ENCODE measurements around the gene UPK1A. TPM values are rescaled to one million over a fixed set of nuclear protein-coding genes. Genes with fewer than 3 reads are reported as not detected.
A peak's percentile ranks its signal among the peaks of the same experiment; 100 is the strongest.

UPK1A gene
- total and polyA plus RNA-seq, 9 of the 15 experiments (the other 6 are each of a cell fraction or from before 2014, with no cell fraction given), result 0.06 to 0.13 TPM; not detected in 7

- Histone ChIP-seq H3K9ac (ENCODE audit: insufficient read depth in 1 of 2, low read depth in 2 of 2, low read length in 2 of 2) (peak overlapping the region; percentile 85 to 98), H3K27me3 (ENCODE audit: control insufficient read depth in 2 of 2, insufficient read depth in 2 of 2, low read length in 2 of 2) (peaks cover 0 to 13% of the 10 kb centered on the region in 2 experiments; a peak in 3 of 5 replicates), H3K4me1 (replicated peaks in 1 of 2; ENCODE audit: control insufficient read depth in 2 of 2, insufficient read depth in 2 of 2, low read length in 2 of 2) (peaks cover 14 to 64% of the 10 kb centered on the region in 2 experiments), H3K4me2 (ENCODE audit: insufficient read depth, low read length) (peak overlapping the region; percentile 90), H3K9me1 (ENCODE audit: control insufficient read depth, insufficient read depth, low read length) (no peaks in the 10 kb centered on the region), H3K4me3 (peak overlapping the region; percentile 96), H2AFZ (ENCODE audit: low read depth, low read length) (no peak overlapping the region), H3K9me3 (replicated peaks; ENCODE audit: control insufficient read depth, insufficient read depth, low read depth, low read length) (no peaks in the 10 kb centered on the region), H3K79me2 (ENCODE audit: control insufficient read depth, insufficient read depth, low read length) (peaks cover 33% of the 10 kb centered on the region), H3K27ac (ENCODE audit: extremely low read depth, low read depth, low read length) (peak overlapping the region; percentile 81), H4K20me1 (replicated peaks; ENCODE audit: control insufficient read depth, insufficient read depth, low read length) (0 out of 2 replicates have a peak, but pooled peaks cover 11% of the 10 kb centered on the region), H3K36me3 (ENCODE audit: control insufficient read depth, insufficient read depth, low read length) (peaks cover 40% of the 10 kb centered on the region; the same call in 2 of the 3 replicates)
- ChIA-PET CTCF (ENCODE audit: low intra/inter-chr PET ratio) (interaction anchor here (2.9 to 3.0 kb wide), 2 partner anchors 25 to 168 kb away, joined by 25 to 76 read pairs; no protein-coding TSS in a partner anchor), POLR2A (interaction anchor here (0.6 to 1.9 kb wide), 9 partner anchors 10 to 403 kb away, joined by 3 to 12 read pairs (median 4); partner anchors contain the start of gene HAUS5)
- WGBS (ENCODE audit: insufficient coverage, low coverage, missing lambda C conversion rate), result 0% methylated on average over 23 of the region's 42 CpGs
- in situ Hi-C loops (cut with MboI), result no loop called here
- DNase-seq (ENCODE audit: extremely low read depth in 1 of 4, low spot score in 3 of 4) (peak in 2 of 4 experiments; percentile 27 to 30), FAIRE-seq (no peak), ATAC-seq (no peak)
- BruUV-seq (replicated peaks), result TSS peak; percentile 61
- intact Hi-C loops (cut with micrococcal nuclease), result no loop called here
- TF ChIP-seq LCOR (CRISPR knock-in tag; IDR thresholded peaks at IDR 0.05), result peak; percentile 46; the same call in 1 of the 2 replicates
- 0 out of 2 replicates have a peak, but pooled peaks have one; percentile 27 for TF ChIP-seq ZNF263 (CRISPR knock-in tag; IDR thresholded peaks at IDR 0.05; ENCODE audit: borderline replicate concordance)
- peak; percentile 52; the same call in 1 of the 2 replicates for TF ChIP-seq ARID4B (CRISPR knock-in tag; IDR thresholded peaks at IDR 0.05)
- no peak for TF ChIP-seq ARID3A (IDR thresholded peaks at IDR 0.05; ENCODE audit: borderline replicate concordance, low read depth, low read length)
- 0 out of 4 replicates have a peak, but pooled peaks of 1 of the 2 experiments have one; percentile 34 for TF ChIP-seq MAZ (CRISPR knock-in tag; conservative IDR thresholded peaks at IDR 0.05 in 1 of 2, IDR thresholded peaks at IDR 0.05 in 1 of 2)
- TF ChIP-seq MTA3 (IDR thresholded peaks at IDR 0.05; ENCODE audit: borderline replicate concordance), result 0 out of 2 replicates have a peak, but pooled peaks have one; percentile 33
- peak; percentile 50; the same call in 1 of the 2 replicates for TF ChIP-seq NKRF (IDR thresholded peaks at IDR 0.05; ENCODE audit: borderline replicate concordance)
- 0 out of 2 replicates have a peak, but pooled peaks have one; percentile 53 for TF ChIP-seq ETS1 (conservative IDR thresholded peaks at IDR 0.05; ENCODE audit: control insufficient read depth, low read depth, low read length)
- TF ChIP-seq HDAC1 (IDR thresholded peaks at IDR 0.05), result peak in 1 of 2 experiments; percentile 39; a peak in 1 of 4 replicates
Measured at GRCh38 chr19:35718345-35719041, 52.2 kb downstream of the UPK1A start.

All from K562 (cell line).